ENCODE results near the gene PHYKPL.
"Not testable (repeated sequence)": the region's sequence is repeated elsewhere in the genome, so short reads cannot be mapped to it uniquely, and the experiment has no call there.

Gene PHYKPL

DNA sequence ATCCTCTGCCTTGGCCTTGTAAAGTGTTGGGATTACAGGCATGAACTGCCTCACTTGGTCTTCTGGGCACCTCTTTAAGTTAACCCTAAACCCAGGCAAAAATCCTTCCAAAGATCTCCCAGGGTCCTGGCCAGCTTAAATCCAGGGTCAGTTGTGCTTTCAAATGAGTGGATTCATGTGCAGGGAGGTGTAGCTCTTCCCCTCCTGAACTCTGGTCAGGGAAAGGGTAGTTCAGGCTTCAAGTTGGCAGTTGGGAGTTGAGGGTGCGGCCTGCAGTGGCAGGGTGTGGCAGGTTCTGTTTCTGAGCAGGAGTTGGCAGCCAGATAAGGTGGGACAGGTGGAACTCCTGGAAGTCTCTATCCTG is 24.7 kb downstream of the PHYKPL start:
- DNase-seq (ENCODE audit: low spot score), result no peak

GRCh38 chr5:178207183-178207916 is 25.3 kb downstream of the PHYKPL start:
- no peak for DNase-seq (ENCODE audit: low spot score)

GRCh38 chr5:178206166-178207101 is 26.2 kb downstream of the PHYKPL start:
- no peak for DNase-seq (ENCODE audit: low spot score)

GRCh38 chr5:178205749-178206047 is 26.9 kb downstream of the PHYKPL start:
- DNase-seq (ENCODE audit: low spot score), result no peak

- DNase-seq (ENCODE audit: low spot score), result peak; percentile 61
Observed at GRCh38 chr5:178204935-178205748, 27.5 kb downstream of the PHYKPL start.

DNA sequence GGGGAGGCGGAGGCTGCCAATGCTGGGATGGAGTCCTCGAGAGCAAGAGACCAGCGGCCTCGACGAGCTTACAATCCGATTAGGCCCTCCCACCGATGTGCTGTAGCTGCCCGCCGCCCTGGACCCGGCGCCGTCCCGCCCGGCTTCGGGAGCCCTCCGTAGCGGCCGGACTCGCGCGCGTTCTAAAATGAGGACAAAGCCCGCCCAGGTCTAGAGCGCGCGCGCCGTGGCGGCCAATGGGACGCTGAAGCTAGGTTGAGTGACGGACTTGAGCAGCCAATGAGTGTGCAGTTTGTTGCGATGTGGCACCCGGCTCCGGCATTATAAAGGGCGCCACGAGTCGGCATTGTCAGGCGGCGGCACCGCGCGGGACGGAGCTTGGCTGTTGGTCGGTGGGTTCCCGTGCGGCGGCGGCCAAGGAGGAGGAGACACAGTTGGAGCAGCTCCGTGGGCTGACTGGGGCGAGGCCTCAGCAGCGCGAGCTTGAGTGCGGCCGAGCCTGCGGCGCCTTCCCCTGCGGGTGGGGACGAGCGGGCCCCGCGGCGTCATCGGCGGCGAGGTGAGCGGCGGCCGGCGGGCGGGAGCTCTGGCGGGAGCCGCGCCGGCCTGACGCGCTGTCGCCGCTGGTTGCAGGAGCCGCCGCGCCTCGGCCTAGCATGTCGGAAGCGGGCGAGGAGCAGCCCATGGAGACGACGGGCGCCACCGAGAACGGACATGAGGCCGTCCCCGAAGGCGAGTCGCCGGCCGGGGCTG is 28.2 kb downstream of the PHYKPL start, which contains the start of gene HNRNPAB:
Gene HNRNPAB (plus strand): TSS at position 352 of the 753 bp plus-strand sequence. CDS start 305 bp downstream, at position 657.
- peak; percentile 94 for DNase-seq (ENCODE audit: low spot score)

GRCh38 chr5:178203670-178204181 is 28.9 kb downstream of the PHYKPL start:
- DNase-seq (ENCODE audit: low spot score), result no peak

GRCh38 chr5:178202541-178202940 is 30.1 kb downstream of the PHYKPL start:
- DNase-seq (ENCODE audit: low spot score), result no peak

DNA sequence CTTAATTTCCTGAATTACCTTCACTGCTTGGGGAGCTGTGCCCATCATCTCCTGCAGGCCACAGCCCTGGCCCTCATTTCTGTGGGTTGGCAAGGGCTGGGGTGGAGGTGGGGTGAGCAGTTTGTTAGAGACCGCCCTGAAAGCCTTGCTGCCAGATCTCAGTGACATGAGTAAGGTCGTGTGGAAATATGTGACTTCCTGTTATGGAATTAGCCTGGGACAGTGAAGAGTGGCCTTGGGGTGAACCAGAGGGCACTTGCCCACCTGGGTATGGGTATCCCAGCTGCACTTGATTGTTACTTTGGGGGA is 30.7 kb downstream of the PHYKPL start:
- no peak for DNase-seq (ENCODE audit: low spot score)

- DNase-seq (ENCODE audit: low spot score), result no peak
Observed at GRCh38 chr5:178201221-178201926, 31.2 kb downstream of the PHYKPL start.

GRCh38 chr5:178199581-178200434 is 32.8 kb downstream of the PHYKPL start:
- DNase-seq (ENCODE audit: low spot score), result no peak

DNA sequence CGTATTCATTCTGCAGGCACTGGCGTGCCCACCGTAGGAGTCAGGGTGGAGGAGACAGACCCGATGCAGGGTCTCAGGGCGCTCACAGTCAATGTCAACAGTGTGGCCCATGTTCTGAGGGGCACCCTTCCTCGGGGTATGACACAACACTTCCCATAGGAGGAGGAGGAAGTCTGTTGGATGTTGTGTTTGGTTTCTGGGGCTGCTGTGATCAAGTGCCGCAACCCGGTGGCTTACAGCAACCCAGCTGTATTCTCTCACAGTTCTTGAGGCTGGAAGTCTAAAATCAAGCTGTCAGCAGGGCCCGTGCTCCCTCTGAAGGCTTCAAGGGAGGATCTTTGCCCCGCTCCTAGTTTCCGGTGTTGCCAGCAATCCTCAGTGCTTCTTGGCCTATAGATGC is 33.9 kb downstream of the PHYKPL start:
- DNase-seq (ENCODE audit: low spot score), result no peak

DNA sequence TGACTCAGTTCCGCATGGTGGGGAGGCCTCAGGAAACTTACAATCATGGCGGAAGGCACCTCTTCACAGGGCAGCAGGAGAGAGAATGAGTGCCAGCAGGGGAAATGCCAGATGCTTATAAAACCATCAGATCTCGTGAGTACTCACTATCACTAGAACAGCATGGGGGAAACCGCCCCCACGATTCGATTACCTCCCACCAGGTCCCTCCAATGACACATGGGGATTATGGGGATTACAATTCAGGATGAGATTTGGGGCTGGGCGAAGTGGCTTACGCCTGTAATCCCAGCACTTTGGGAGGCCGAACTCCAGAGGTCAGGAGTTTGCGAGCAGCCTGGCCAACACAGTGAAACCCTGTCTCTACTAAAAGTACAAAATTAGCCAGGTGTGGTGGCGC is 34.5 kb downstream of the PHYKPL start:
- DNase-seq (ENCODE audit: low spot score), result not testable (repeated sequence)

DNA sequence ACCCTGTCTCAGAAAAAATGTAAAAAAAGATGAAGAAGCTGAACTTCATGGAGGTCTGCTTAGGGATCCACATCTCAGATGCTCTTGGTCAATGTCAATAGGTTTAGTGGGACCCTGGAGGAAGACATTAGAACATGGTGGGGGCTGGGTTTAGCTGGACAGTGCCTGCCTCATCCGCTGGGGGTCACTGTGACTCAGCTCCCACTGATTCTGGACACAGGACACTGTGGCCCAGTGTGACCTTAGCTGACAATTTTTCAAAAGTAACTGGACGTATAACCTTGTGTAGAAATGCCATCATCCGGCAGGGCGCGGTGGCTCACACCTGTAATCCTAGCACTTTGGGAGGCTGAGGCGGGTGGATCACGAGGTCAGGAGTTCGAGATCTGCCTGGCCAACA is 35.6 kb downstream of the PHYKPL start:
- DNase-seq (ENCODE audit: low spot score), result no peak

GRCh38 chr5:178196281-178196812 is 36.3 kb downstream of the PHYKPL start:
- DNase-seq (ENCODE audit: low spot score), result no peak

DNA sequence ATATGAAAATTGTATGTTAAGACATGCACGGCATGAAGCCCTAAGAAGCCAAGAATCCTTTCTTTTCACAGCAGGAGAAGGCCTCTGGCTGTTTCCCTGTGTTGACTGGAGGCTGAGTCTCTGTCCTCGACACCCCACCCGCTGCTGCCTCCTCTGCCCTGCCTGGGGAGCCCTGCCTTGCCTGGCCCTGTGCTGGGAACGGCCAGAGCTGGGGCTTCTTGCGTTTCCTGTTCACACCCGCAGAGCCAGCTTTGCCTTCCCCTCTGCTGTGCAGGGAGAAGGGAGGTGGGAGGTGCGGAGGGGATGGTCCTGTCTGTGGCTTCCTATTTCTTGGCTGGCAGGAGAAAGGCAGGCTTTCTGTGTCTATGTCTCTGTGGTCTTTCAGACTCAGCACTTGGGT is 38.6 kb downstream of the PHYKPL start:
- DNase-seq (ENCODE audit: low spot score), result no peak

DNA sequence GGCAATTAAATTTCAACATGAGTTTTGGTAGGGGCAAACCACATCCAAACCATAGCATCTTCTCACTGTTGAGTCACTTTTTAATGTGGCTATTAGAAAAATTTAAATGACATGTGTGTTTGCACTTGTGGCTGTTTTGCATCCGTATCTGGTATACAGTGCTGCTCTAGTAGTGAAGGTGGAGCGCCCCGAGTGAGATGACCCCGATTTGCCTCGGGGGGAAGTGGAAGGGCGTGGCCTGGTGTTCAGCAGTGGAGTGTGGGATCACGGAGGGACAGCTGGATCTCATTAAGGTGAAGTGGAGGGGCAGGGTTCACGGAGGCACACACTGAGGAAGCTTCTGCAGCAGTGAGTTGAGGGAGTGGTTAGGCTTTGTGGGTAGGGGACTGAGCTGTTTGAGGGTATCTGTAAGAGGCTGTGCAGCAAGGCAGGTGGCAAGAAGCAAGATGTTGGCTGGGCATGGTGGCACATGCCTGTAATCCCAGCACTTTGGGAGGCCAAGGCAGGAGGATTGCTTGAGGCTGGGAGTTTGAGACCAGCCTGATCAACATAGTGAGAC is 39.3 kb downstream of the PHYKPL start:
- no peak for DNase-seq (ENCODE audit: low spot score)

DNA sequence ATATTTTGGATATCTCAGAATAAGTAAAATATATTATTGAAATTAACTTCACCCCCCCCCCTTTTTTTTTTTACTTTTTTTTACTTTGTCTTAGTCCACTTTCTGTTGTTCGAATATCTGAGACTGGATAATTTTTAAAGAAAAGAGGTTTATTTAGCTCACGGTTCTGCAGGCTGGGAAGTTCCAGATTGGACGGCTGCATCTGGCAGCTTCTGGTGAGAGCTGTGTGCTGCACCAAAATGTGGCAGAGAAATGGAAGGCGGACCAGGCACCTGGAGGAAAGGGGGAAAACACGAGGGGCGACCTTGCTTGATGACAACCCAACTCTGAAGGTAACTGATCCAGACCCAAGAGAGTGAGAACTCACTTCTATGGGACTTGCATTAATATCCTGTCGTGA is 39.8 kb downstream of the PHYKPL start:
- no peak for DNase-seq (ENCODE audit: low spot score)

DNA sequence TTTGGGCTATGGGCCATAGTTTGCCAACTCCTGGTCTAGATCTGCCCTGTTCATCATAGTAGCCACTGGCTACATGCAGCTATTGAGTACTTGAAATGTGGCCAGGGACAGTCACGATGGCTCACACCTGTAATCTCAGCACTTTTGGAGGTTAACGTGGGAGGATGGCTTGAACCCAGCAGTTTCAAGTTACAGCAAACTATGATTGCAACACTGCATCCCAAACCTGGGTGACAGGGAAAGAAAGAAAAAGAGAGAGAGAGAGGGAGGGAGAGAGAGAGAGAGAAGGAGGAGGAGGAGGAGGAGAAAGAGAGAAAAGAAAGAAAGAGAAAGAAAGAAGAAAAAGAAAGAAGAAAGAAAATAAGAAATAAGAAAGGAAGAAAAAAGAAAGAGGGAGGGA is 40.4 kb downstream of the PHYKPL start:
- no peak for DNase-seq (ENCODE audit: low spot score)
